ENCODE data around the gene NSMCE3.

- no peak for TF ChIP-seq CTCF (IDR thresholded peaks at IDR 0.05; ENCODE audit: low read depth, low read length, missing input control)
- TF ChIP-seq YY1 (IDR thresholded peaks at IDR 0.05): no peak
- TF ChIP-seq MAX (IDR thresholded peaks at IDR 0.05): no peak
- no peak for TF ChIP-seq JUND (IDR thresholded peaks at IDR 0.05)
- TF ChIP-seq ZBTB33 (IDR thresholded peaks at IDR 0.05): no peak
- TF ChIP-seq TAF1 (conservative IDR thresholded peaks at IDR 0.05): no peak
- TF ChIP-seq RAD21 (IDR thresholded peaks at IDR 0.05): no peak
- TF ChIP-seq, protein P1, sequence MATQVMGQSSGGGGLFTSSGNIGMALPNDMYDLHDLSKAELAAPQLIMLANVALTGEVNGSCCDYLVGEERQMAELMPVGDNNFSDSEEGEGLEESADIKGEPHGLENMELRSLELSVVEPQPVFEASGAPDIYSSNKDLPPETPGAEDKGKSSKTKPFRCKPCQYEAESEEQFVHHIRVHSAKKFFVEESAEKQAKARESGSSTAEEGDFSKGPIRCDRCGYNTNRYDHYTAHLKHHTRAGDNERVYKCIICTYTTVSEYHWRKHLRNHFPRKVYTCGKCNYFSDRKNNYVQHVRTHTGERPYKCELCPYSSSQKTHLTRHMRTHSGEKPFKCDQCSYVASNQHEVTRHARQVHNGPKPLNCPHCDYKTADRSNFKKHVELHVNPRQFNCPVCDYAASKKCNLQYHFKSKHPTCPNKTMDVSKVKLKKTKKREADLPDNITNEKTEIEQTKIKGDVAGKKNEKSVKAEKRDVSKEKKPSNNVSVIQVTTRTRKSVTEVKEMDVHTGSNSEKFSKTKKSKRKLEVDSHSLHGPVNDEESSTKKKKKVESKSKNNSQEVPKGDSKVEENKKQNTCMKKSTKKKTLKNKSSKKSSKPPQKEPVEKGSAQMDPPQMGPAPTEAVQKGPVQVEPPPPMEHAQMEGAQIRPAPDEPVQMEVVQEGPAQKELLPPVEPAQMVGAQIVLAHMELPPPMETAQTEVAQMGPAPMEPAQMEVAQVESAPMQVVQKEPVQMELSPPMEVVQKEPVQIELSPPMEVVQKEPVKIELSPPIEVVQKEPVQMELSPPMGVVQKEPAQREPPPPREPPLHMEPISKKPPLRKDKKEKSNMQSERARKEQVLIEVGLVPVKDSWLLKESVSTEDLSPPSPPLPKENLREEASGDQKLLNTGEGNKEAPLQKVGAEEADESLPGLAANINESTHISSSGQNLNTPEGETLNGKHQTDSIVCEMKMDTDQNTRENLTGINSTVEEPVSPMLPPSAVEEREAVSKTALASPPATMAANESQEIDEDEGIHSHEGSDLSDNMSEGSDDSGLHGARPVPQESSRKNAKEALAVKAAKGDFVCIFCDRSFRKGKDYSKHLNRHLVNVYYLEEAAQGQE (IDR thresholded peaks at IDR 0.05): no peak
- TF ChIP-seq HNF4A (conservative IDR thresholded peaks at IDR 0.05): no peak
These were observed 25.2 kb upstream of the NSMCE3 start for GRCh38 chr15:29294732-29295325.
